Stimulated activated naive CD8-positive, alpha-beta T cell treated with anti-CD3 and anti-CD28 coated beads, Interleukin-15, Interleukin-2, amounts not matched to agents 100 U/mL and 50 U/mL, for 24 hours (primary cell): ENCODE measurements around the gene VAV1.
"Not testable (repeated sequence)": the region's sequence is repeated elsewhere in the genome, so short reads cannot be mapped to it uniquely, and the experiment has no call there.

Experiments
- ATAC-seq: fragments of 150-1000 bp; cut with Tn5 transposase; one replicate; pipeline ENCODE4 v1.10.0; 2021
- DNase-seq: peaks from one replicate; pipeline ENCODE4 v3.0.0; 2021

The VAV1 gene

DNA sequence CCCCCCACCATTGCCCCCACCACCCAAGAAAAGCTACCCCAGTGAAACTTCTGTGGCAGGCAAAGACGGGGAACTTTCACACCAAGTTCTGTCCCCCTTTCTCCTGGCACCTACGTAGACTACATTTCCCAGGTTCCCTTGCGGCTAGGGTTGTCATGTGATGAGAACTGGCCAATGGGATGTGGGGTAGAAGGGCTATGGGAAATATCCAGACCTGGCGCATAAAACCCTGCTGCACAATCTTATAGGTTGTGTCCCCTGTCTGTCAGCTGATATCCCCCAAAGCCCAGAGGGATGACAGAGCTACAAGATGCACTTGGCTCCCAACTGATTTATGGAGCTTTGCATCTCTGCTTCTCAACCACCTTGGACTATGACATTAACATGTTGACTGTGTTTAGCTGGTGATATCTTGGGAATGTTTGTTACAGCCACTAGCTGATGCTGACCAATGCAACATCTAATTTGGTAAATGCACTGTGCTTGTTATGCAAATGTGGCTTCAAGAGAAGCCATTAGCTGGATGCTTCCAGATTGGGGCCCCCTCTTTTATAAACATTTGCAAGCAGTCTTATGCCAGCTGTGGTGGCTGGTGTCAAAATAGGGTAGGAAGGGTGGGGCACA, 11.3 kb upstream of the VAV1 start:
- no peak for ATAC-seq
- DNase-seq, result peak; percentile 40

DNA sequence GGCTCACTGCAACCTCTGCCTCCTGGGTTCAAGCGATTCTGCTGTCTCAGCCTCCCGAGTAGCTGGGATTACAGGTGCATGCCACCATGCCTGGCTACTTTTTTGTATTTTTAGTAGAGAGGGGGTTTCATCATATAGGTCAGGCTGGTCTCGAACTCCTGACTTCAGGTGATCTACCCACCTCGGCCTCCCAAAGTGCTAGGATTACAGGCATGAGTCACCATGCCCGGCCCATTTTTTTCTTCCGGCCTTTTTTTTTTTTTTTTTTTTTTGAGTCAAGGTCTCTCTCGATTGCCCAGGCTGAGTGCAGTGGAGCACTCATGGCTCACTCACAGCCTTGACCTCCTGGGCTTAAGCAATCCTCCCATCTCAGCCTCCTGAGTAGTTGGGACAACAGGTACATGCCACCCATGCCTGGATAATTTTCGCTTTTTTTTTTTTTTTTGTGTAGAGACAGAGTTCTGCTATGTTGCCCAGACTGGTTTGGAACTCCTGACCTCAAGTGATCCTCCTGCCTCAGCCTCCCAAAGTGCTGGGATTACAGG, 10.2 kb upstream of the VAV1 start:
- not testable (repeated sequence) for ATAC-seq, DNase-seq

DNA sequence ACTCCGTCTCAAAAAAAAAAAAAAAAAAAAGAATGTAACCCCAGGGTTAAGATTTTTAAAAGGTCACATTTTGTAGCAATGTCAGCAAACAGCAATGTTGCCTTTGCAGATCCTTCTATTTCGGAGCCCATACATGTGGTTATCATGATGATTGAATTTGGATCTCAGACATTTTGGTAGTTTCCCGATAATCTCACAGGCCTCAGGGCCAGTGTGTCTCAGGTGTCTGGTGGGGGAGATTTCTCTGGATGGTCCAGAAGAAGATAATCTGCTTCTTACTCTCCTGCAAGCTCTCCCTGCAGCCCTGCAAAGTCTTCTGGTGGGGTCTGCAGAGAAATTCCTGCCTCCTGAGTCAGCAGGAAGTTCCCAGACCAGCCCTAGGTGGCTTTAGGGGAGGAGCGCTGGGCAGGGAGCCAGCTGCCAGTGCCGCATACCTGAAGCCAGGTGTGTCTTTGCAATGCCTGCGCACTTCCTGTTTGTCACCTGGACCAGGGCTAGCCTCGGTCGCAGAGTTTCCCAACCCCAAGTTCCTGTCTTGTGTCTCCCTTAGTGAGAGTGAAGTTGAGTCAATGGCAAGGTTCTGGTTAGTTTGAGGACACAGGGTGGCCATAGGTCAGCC, 6.7 kb upstream of the VAV1 start:
- ATAC-seq (no peak), DNase-seq (no peak)

GRCh38 chr19:6766357-6767080, 6.0 kb upstream of the VAV1 start:
- no peak for ATAC-seq

DNA sequence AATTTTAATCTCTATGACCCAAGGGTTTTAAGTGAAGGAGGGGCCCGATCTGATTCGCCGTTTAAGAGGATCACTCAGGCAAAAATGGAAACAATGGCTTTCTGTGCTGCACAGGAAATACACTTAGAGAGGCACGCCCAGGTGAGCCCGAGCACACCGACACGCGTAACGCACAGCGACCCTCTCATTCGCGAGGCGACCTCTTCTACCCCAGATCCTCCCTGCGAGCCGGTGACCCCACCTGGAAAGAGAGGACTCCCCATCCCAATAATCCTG, 5.5 kb upstream of the VAV1 start:
- ATAC-seq (peak; percentile 20), DNase-seq (no peak)

More at GRCh38 chr19:6766357-6767080, 6.0 kb upstream of the VAV1 start:
- no peak for DNase-seq

- peak; percentile 93 for DNase-seq
- peak; percentile 78 for ATAC-seq
Measured at GRCh38 chr19:6767357-6768235, 4.9 kb upstream of the VAV1 start, which contains the start of gene SH2D3A. Gene SH2D3A (minus strand): TSS chr19:6767435. CDS start chr19:6763748, 3,687 bp downstream.

- peak; percentile 23 for DNase-seq
- ATAC-seq, result no peak
Measured at GRCh38 chr19:6768236-6768785, 4.2 kb upstream of the VAV1 start.

DNA sequence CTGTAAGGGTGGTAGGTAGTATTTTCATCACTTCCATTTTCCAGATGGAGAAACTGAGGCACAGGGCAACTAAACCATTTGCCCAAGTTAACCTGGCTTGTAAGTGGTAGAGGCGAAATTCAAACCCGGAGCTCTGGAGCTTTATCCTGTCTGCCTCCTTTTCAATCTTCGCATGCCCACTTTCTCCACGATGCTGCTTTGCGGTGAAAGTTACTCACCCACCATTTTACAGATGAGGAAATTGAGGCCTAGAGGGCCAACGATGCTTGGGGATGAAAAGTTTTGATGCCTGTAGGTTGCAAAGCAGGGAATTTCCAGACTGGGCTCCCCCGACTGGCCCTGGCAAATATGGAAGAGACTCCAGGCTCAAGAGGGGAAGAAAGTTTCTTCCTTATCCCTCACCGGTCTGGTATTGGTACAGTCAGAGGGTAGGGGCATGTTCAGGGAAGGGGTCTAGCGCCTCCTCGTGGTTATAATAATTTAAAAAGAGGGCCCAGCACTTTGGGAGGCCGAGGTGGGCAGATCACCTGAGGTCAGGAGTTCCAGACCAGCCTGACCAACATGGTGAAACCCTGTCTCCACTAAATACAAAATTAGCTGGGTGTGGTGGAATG, 3.4 kb upstream of the VAV1 start:
- DNase-seq (no peak), ATAC-seq (no peak)

- ATAC-seq, DNase-seq: not testable (repeated sequence)
Measured at GRCh38 chr19:6771648-6772027, 870 bp upstream of the VAV1 start.

- peak; percentile 11 for ATAC-seq
Measured at GRCh38 chr19:6772866-6773322, 386 bp downstream of the VAV1 start.

GRCh38 chr19:6773323-6773931, 919 bp downstream of the VAV1 start:
- DNase-seq (peak; percentile 78), ATAC-seq (peak; percentile 63)

More at GRCh38 chr19:6772866-6773322, 386 bp downstream of the VAV1 start:
- DNase-seq, result no peak

DNA sequence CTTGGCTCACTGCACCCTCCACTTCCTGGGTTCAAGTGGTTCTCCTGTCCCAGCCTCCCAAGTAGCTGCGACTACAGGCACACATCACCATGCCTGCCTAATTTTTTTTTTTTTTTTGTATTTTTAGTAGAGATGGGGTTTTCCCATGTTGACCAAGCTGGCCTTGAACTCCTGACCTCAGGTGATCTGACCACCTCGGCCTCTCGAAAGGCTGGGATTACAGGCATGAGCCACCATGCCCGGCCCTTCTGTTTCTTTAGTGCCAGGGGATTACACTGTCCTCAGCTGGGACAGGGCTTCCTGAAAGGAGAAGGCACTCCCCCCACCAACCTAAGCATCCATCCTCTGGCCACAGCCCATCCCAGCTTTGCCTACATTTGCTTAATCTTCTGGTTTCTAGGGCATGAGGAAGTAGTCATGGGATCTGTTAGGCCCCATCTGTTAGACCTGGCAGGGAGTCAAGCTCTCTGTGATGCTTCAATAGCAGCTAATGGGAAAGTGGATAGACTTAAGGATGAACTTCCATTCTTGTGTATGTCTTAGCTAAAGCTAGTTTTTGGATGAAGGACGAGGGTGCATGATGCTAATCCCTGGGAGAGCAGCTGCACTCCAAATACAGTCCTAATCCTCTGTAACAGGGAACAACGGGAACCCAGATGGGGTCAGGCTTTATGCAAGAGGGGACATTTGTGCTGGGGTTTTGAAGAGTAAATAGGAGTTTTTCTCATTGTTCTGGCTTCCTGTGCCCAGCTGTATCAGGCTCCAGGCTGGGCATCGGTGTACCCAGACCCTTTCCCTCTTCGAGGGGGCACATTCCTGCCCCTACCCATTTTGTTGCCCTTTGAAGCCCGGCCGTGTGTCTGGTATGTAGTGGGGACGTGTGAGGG, 2.6 kb downstream of the VAV1 start:
- no peak for DNase-seq
- no peak for ATAC-seq

DNA sequence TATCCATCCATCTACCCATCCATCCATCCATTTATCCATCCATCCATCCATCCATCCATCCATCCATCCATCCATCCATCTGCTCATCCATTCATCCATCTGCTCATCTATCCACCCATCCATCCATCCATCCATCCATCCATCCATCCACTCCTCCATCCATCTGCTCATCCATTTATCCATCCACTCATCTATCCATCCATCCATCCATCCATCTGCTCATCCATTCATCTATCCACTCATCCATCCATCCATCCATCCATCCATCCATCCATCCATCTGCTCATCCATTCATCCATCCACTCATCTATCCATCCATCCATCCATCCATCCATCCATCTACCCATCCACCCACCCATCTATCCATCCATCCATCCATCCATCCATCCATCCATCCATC, 3.5 kb downstream of the VAV1 start:
- DNase-seq, ATAC-seq: not testable (repeated sequence)

GRCh38 chr19:6776999-6777398, 4.5 kb downstream of the VAV1 start:
- DNase-seq (no peak), ATAC-seq (no peak)

DNA sequence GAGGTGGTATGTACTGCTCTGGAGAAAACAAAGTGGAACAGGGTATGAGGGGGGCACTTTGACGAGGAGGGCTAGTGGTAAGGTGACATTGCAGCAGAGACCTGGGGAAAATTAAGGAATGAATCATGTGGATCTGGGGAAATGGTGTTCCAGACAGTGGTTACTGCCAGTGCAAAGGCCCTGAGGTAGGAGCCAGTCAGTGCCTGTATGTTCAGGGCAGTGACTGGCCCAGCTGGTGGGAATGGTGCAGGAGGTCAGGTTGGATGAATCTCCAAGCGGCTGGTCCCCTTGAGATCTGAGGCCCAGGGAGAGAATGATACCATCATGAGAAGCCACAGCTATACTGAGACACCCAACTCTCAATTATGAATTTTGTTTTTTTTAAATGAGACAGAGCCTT, 4.9 kb downstream of the VAV1 start:
- ATAC-seq (no peak), DNase-seq (no peak)

GRCh38 chr19:6778386-6778785, 5.9 kb downstream of the VAV1 start:
- DNase-seq (no peak), ATAC-seq (no peak)

GRCh38 chr19:6779206-6779605, 6.7 kb downstream of the VAV1 start:
- ATAC-seq, result peak; percentile 45
- no peak for DNase-seq

- ATAC-seq (no peak), DNase-seq (no peak)
Measured at GRCh38 chr19:6787393-6787792, 14.9 kb downstream of the VAV1 start.

GRCh38 chr19:6788896-6789295, 16.4 kb downstream of the VAV1 start:
- no peak for ATAC-seq
- DNase-seq, result no peak
